Panc1 (cell line): ENCODE data around the gene UNC13A. TPM values are rescaled to one million over a fixed set of nuclear protein-coding genes. Genes with fewer than 3 reads are reported as not detected.

ENCODE experiments used
- ATAC-seq: fragments of 200-7000 bp; cut with Tn5 transposase; 2 replicates; pipeline ENCODE4 v1.9.1; 2020; ENCODE audit warnings: mild to moderate bottlenecking, moderate library complexity
- BruUV-seq: library from RNA; stranded (reverse); fragments of 400-500 nt; replicated peaks from 2 replicates; lab custom pipeline; 2021; lab: Mats Ljungman, UMichigan
- CTCF ChIA-PET: fragments of 300-600 bp; sonication (Branson Sonifier 250); formaldehyde crosslinking; loops from one replicate; lab custom pipeline; 2022; ENCODE audit warnings: antibody characterized with exemption; lab: Charles Lee
- POLR2A ChIA-PET: fragments of 300-600 bp; sonication (Branson Sonifier 250); formaldehyde crosslinking; loops from one replicate; lab custom pipeline; 2022; ENCODE audit warnings: antibody characterized with exemption; lab: Charles Lee
- DNase-seq: peaks from one replicate; pipeline ENCODE4 v3.0.0-alpha.2; 2010; ENCODE audit warnings: low read depth, low spot score
- H3K27ac ChIP-seq: 2 replicates; pipeline ENCODE4 v1.5.1; 2011; ENCODE audit warnings: mild to moderate bottlenecking, low read length, inconsistent platforms
- H3K27me3 ChIP-seq: fragments of 200-500 bp; sonication (Bioruptor generic); 2 replicates; pipeline ENCODE4 v1.6.0; 2014; ENCODE audit warnings: low read length, inconsistent platforms; ENCODE audit not compliant: control insufficient read depth, insufficient read depth
- H3K36me3 ChIP-seq: fragments of 200-500 bp; sonication (Bioruptor generic); 2 replicates; pipeline ENCODE4 v1.5.1; 2014; ENCODE audit warnings: inconsistent platforms, mild to moderate bottlenecking, low read length, moderate library complexity; ENCODE audit not compliant: control insufficient read depth, insufficient read depth
- H3K4me1 ChIP-seq: 2 replicates; pipeline ENCODE4 v1.5.1; 2011; ENCODE audit warnings: inconsistent platforms, mild to moderate bottlenecking, low read length, moderate library complexity; ENCODE audit not compliant: control insufficient read depth, insufficient read depth
- H3K4me3 ChIP-seq, 2 experiments: 2 replicates each; pipeline ENCODE4 v1.5.1; 2011 to 2012; ENCODE audit warnings: low read depth in 2 of 2, low read length in 2 of 2, mild to moderate bottlenecking in 2 of 2, inconsistent platforms in 1 of 2, moderate library complexity in 1 of 2
- H3K9me3 ChIP-seq: fragments of 200-500 bp; sonication (Bioruptor generic); 2 replicates; pipeline ENCODE4 v1.5.1; 2014; ENCODE audit warnings: low read depth, mild to moderate bottlenecking, inconsistent platforms, low read length, moderate library complexity; ENCODE audit not compliant: control insufficient read depth, insufficient read depth
- POLR2AphosphoS5 ChIP-seq: IDR thresholded peaks from 2 replicates; pipeline ENCODE4 v1.6.1; 2012; ENCODE audit warnings: mild to moderate bottlenecking, low read depth, low read length, moderate library complexity
- SIN3A ChIP-seq: IDR thresholded peaks from 2 replicates; pipeline ENCODE4 v1.6.1; 2012; ENCODE audit warnings: low read depth, mild to moderate bottlenecking, low read length, moderate library complexity, borderline replicate concordance; ENCODE audit not compliant: insufficient read depth
- TCF7L2 ChIP-seq: IDR thresholded peaks from 2 replicates; pipeline ENCODE4 v1.6.1; 2011; ENCODE audit warnings: mild to moderate bottlenecking, low read depth, low read length, inconsistent platforms
- in situ Hi-C: cut with HindIII; loops from 2 replicates; pipeline ENCODE4 v1.10.0; 2016; ENCODE audit warnings: low sequenced_read_pairs, low pct_unique_long_range_greater_than_20kb
- intact Hi-C: fragments of 100-400 bp; cut with micrococcal nuclease; formaldehyde crosslinking; loops from one replicate; pipeline ENCODE4 v1.10.0; 2022; ENCODE audit not compliant: unreplicated experiment
- total RNA-seq: library from RNA; stranded (reverse); gene quantifications from one replicate; pipeline ENCODE4 v1.2.1, GENCODE V29; 2021; ENCODE audit not compliant: unreplicated experiment
- TF ChIP-seq, protein P1 (sequence below): fragments of 450-650 bp; IDR thresholded peaks from 2 replicates; pipeline ENCODE4 v1.5.1; 2017; ENCODE audit warnings: mild to moderate bottlenecking
- TF ChIP-seq, protein P2 (sequence below), 2 experiments: IDR thresholded peaks; 2 replicates each; pipeline ENCODE4 v1.6.1; 2011 to 2012; ENCODE audit warnings: low read depth in 2 of 2, control low read depth in 1 of 2, low read length in 1 of 2, mild to moderate bottlenecking in 1 of 2, moderate library complexity in 1 of 2; ENCODE audit not compliant: insufficient read depth in 1 of 2

The UNC13A gene
- total RNA-seq, 1 experiment from 2014 or later, result 0.46 TPM

DNA sequence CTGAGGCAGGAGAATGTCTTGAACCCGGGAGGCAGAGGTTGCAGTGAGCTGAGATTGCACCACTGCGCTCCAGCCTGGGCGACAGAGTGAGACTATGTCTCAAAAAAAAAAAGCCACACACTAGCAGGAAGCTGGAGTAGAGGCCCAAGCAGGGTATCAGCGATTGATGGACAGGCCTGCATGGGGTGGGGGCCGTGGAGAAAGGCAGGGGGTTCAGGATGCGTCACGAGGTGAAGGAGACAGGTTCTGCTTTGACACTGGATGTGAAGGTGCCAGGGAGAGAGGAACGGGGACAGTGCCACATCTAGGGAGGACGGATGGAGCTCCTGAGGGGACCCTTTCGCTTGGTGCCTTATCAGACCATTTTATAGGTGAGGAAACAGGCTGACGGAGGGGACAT lies 125.6 kb downstream of the UNC13A start:
- H3K9me3 ChIP-seq, result no peaks in the 10 kb centered on the region
- ATAC-seq (no peak), DNase-seq (no peak)
- no peaks in the 10 kb centered on the region for H3K4me1 ChIP-seq
- TF ChIP-seq SIN3A (no peak), POLR2AphosphoS5 (no peak), TCF7L2 (no peak)
- TF ChIP-seq, protein P1, sequence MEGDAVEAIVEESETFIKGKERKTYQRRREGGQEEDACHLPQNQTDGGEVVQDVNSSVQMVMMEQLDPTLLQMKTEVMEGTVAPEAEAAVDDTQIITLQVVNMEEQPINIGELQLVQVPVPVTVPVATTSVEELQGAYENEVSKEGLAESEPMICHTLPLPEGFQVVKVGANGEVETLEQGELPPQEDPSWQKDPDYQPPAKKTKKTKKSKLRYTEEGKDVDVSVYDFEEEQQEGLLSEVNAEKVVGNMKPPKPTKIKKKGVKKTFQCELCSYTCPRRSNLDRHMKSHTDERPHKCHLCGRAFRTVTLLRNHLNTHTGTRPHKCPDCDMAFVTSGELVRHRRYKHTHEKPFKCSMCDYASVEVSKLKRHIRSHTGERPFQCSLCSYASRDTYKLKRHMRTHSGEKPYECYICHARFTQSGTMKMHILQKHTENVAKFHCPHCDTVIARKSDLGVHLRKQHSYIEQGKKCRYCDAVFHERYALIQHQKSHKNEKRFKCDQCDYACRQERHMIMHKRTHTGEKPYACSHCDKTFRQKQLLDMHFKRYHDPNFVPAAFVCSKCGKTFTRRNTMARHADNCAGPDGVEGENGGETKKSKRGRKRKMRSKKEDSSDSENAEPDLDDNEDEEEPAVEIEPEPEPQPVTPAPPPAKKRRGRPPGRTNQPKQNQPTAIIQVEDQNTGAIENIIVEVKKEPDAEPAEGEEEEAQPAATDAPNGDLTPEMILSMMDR, result no peak
- TF ChIP-seq, protein P2, sequence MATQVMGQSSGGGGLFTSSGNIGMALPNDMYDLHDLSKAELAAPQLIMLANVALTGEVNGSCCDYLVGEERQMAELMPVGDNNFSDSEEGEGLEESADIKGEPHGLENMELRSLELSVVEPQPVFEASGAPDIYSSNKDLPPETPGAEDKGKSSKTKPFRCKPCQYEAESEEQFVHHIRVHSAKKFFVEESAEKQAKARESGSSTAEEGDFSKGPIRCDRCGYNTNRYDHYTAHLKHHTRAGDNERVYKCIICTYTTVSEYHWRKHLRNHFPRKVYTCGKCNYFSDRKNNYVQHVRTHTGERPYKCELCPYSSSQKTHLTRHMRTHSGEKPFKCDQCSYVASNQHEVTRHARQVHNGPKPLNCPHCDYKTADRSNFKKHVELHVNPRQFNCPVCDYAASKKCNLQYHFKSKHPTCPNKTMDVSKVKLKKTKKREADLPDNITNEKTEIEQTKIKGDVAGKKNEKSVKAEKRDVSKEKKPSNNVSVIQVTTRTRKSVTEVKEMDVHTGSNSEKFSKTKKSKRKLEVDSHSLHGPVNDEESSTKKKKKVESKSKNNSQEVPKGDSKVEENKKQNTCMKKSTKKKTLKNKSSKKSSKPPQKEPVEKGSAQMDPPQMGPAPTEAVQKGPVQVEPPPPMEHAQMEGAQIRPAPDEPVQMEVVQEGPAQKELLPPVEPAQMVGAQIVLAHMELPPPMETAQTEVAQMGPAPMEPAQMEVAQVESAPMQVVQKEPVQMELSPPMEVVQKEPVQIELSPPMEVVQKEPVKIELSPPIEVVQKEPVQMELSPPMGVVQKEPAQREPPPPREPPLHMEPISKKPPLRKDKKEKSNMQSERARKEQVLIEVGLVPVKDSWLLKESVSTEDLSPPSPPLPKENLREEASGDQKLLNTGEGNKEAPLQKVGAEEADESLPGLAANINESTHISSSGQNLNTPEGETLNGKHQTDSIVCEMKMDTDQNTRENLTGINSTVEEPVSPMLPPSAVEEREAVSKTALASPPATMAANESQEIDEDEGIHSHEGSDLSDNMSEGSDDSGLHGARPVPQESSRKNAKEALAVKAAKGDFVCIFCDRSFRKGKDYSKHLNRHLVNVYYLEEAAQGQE (IDR thresholded peaks at IDR 0.05; ENCODE audit: insufficient read depth in 1 of 2, low read depth in 2 of 2, low read length in 1 of 2), result no peak
- ChIA-PET CTCF (no interaction called here), POLR2A (interaction anchor here (0.6 kb wide), 1 partner anchor 320 kb away, joined by 3 read pairs; no protein-coding TSS in a partner anchor)
- H3K27me3 ChIP-seq, result no peaks in the 10 kb centered on the region
- no peak overlapping the region for H3K27ac ChIP-seq
- BruUV-seq, result no TSS peak
- intact Hi-C loops (no loop called here), in situ Hi-C loops (no loop called here)
- H3K36me3 ChIP-seq, result peaks cover 4% of the 10 kb centered on the region; the same call in 1 of the 2 replicates
- no peak overlapping the region for H3K4me3 ChIP-seq

DNA sequence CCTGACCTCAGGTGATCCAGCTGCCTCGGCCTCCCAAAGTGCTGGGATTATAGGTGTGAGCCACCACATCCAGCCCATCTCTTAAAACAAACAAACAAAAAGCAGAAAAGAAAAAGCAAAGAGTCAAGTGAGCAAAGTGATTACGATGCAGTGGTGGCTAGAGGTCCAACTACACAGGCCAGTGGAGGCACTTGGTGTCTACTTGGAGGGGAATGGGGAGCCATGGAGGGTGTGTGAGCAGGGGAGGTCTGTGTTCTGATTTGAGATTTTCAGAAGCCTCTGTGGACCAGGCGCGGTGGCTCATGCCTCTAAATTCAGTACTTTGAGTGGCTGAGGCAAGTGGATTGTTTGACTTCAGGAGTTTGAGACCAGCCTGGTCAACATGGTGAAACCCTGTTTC lies 126.1 kb downstream of the UNC13A start:
- in situ Hi-C loops, result no loop called here
- CTCF ChIA-PET, result no interaction called here
- POLR2A ChIA-PET, result no interaction called here
- intact Hi-C loops, result no loop called here
- no peaks in the 10 kb centered on the region for H3K4me1 ChIP-seq
- ATAC-seq, result no peak
- DNase-seq, result no peak
- H3K27me3 ChIP-seq, result no peaks in the 10 kb centered on the region
- no TSS peak for BruUV-seq
- TF ChIP-seq, protein P1, result no peak
- TF ChIP-seq, protein P2 (IDR thresholded peaks at IDR 0.05; ENCODE audit: insufficient read depth in 1 of 2, low read depth in 2 of 2, low read length in 1 of 2), result no peak
- no peak for TF ChIP-seq SIN3A
- TF ChIP-seq POLR2AphosphoS5, result no peak
- no peak for TF ChIP-seq TCF7L2
- no peaks in the 10 kb centered on the region for H3K9me3 ChIP-seq
- no peak overlapping the region for H3K4me3 ChIP-seq
- no peak overlapping the region for H3K27ac ChIP-seq
- peaks cover 4% of the 10 kb centered on the region; the same call in 1 of the 2 replicates for H3K36me3 ChIP-seq
